ENCODE data around the gene IGFBP6.
"Not testable (repeated sequence)": the region's sequence is repeated elsewhere in the genome, so short reads cannot be mapped to it uniquely, and the experiment has no call there.

IGFBP6 gene

DNA sequence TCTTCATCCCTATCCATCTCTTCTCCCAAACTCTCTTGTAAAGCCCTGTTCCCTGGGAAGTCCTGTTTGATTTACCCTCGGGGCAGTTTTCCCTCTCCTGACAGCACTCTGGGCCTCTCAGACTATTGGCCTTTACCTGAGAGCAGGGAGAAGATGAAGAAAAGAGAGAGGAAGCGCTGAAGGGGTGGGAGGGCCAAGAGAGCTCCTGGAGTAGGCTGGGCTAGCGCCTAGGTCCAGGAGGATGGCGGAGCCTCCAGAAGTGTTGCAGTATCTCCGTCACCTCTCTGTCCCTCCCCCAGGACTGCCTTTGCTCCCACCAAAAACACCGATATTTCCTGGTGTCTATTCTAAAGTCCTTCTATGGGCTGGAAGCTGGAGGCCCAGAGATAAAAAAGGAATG lies 5.7 kb upstream of the IGFBP6 start:
- no peak for DNase-seq
- TF ChIP-seq POLR2A (IDR thresholded peaks at IDR 0.05; ENCODE audit: low read length), result no peak
- no peak for TF ChIP-seq GATA1 (IDR thresholded peaks at IDR 0.05; ENCODE audit: low read depth, low read length)

DNA sequence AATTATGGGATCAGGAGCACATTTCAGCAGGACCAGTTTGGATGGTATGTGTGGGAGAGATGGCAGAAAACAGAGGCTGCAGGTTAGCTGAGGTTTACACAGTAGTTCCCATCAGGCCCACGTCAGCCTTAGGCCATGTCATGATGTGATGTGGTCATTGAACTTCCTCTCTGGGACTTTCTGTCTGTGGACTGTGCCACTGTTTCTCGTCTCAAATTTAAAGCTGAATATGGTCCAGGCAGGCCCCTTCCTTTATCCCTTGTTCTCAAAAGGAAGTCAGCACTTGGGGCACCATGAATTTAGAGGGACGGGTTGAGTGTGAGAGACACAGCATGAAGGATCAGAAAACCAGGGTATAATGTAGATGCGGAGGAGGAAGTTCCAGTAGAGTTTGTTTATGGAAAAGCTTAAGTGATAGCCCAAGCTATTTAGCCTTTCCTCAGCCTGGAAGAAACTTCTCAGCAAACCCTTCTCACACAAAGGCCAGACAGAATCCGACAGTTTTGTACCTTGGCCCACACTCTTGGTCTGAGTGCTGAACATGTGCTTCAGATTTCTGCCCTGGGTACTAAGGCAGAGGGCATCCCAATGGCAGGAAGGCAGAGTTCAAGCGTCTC lies 3.6 kb upstream of the IGFBP6 start:
- DNase-seq, result no peak
- TF ChIP-seq POLR2A (IDR thresholded peaks at IDR 0.05; ENCODE audit: low read length) (no peak), GATA1 (IDR thresholded peaks at IDR 0.05; ENCODE audit: low read depth, low read length) (no peak)

DNA sequence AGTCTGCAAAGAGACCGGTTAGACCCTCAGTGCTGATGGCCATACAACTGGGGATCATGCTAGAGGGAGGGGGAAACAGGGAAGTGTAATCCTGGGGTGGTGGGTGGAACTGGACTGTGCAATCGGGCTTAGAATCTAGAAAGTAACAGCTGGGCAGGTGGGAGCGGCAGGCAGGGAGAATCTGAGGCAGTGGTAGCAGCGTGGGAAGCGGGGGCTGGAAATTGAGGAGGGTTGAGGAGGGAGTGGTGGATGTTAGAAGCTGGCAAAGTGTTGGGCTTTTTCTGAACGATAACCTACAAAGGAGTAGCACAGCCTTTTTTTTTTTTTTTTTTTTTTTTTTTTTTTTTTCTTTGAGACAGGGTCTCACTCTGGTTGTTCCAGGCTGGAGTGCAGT lies 3.1 kb upstream of the IGFBP6 start:
- TF ChIP-seq GATA1 (IDR thresholded peaks at IDR 0.05; ENCODE audit: low read depth, low read length) (no peak), POLR2A (IDR thresholded peaks at IDR 0.05; ENCODE audit: low read length) (no peak)
- DNase-seq, result no peak

DNA sequence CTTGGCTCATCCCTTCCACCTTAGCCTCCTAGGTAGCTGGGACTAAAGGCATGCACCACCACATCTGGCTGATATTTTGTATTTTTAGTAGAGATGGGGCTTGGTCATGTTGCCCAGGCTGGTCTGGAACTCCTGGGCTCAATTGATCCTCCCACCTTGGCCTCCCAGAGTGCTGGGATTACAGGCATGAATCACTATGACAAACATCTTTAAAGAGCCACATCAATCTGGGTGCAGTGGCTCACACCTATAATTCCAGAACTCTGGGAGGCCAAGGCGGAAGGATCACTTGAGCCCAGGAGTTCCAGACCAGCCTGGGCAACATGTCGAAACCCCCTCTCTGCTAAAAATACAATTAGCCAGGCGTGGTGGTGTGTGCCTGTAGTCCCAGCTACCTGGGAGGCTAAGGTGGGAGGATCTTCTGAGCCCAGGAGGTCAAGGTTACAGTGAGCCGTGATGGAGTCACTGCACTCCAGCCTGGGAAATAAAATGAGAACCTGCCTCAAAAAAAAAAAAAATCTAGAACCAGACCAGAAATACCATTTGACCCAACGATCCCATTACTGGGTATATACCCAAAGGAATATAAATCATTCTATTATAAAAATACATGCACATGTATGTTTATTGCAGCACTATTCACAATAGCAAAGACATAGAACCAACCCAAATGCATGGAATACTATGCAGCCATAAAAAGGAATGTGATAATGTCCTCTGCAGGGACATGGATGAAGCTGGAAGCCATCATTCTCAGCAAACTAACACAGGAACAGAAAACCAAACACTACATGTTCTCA lies 2.5 kb upstream of the IGFBP6 start:
- not testable (repeated sequence) for DNase-seq

DNA sequence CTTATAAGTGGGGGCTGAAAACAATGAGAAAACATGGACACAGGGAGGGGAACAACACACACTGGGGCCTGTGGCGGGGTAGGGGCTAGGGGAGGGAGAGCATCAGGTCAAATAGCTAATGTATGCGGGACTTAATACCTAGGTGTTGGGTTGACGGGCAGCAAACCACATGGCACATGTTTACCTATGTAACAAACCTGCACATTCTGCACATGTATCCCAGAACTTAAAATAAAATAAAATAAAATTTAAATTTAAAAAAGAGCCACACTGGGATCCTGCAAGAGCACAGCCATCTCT lies 1.9 kb upstream of the IGFBP6 start:
- DNase-seq, result not testable (repeated sequence)

DNA sequence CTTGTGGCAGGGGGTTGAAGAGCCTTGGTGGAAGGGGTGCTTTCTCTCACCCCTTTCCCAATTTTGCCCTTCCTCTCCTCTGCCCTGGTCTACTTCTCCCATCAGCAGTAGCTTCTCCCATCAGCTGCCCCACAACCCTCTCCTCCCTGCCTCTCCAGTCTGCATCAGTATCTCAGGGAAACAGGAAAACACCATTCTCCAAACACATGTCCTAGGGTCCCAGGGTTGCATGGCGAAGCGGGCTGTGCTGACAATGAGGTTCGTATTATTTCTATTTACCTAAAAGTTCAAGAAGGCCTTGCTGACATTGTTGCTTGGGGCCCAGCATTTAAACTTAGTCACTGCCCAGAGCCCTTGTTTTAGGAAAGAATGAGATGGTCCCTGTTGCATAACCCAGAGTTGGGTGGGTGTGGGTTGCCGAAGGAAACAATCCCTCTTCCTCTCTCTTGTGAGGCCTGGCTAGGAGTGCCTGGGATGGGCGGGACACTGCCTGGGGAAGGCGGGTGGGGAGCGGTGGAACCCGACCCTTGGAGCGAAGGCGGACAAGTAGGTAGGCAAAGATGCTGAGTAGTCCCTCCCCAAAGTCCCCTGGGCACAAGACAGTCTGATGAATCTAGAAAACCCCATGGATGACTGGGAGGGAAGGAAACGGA lies 1.3 kb upstream of the IGFBP6 start:
- TF ChIP-seq GATA1 (IDR thresholded peaks at IDR 0.05; ENCODE audit: low read depth, low read length) (no peak), POLR2A (IDR thresholded peaks at IDR 0.05; ENCODE audit: low read length) (no peak)
- DNase-seq, result no peak

DNA sequence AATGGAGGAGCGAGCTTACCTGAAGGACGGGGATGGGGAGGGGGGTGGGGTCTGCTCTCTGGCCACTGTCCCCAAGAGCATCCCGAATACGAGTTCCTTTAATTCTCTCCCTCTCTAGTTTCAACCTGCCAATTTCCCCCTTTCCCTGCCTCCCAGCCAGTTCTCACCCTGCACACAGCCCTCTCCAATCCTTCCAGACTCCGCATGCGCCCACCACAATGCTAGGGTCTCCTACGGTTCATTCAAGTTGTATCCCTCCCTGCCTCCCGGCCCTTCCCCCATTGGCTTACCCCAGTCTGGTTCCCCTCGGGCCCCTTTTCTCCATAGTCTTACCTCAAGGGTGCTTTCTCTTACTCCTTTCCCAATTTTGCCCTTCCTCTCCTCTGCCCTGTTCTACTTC lies 708 bp upstream of the IGFBP6 start:
- no peak for DNase-seq
- TF ChIP-seq POLR2A (IDR thresholded peaks at IDR 0.05; ENCODE audit: low read length), result no peak
- no peak for TF ChIP-seq GATA1 (IDR thresholded peaks at IDR 0.05; ENCODE audit: low read depth, low read length)

DNA sequence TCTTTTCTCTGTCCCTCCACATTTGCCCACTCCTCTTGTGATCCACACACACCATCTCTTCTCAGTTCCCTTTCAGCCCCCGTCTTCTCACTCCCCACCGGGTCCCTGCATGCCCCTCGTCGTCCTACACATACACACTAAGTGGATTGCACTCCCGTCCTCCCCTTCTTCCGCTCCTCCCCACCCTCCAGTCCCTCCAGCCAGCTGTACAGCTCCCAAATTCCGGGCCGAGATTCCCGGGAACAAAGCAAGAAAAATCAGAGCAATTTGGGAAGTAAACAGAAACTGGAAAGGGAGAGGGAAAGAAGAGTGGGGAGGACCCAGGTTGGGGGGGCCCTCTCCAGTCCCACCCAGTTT lies 282 bp upstream of the IGFBP6 start:
- DNase-seq, result no peak

DNA sequence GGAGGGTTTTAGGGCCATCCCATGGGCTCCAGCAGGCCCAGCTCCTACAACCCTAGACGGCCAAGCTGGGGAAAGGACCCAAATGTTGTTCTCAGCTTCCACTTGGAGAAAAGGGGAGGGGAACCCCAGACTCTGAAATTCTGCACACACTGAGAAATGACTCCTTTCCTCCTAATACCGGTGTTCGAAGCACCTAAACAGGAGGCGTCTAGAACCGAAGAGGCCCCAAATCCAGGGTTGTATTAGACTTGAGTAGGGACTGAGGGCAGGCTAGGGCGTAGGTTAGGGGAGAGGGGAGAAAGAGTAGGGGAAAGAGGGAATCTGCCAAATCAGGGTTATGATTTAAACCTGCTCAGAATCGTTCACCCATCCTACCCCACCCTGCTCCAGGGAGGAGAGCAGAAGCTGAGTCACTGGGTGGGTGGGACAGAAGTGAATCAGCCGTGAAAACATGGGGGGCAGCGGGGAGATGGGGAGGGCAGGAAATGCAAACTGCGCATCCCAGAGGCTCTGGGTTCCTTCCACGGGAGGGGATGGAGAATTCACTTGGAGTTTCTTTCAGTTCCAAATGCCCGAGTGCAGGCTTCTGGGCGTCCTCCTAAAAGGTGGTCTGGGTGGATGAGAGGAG lies 1.0 kb downstream of the IGFBP6 start:
- DNase-seq, result no peak
- TF ChIP-seq GATA1 (IDR thresholded peaks at IDR 0.05; ENCODE audit: low read depth, low read length) (no peak), POLR2A (IDR thresholded peaks at IDR 0.05; ENCODE audit: low read length) (no peak)

More for the DNA sequence above, 282 bp upstream of the IGFBP6 start:
- TF ChIP-seq POLR2A (IDR thresholded peaks at IDR 0.05; ENCODE audit: low read length) (no peak), GATA1 (IDR thresholded peaks at IDR 0.05; ENCODE audit: low read depth, low read length) (no peak)

DNA sequence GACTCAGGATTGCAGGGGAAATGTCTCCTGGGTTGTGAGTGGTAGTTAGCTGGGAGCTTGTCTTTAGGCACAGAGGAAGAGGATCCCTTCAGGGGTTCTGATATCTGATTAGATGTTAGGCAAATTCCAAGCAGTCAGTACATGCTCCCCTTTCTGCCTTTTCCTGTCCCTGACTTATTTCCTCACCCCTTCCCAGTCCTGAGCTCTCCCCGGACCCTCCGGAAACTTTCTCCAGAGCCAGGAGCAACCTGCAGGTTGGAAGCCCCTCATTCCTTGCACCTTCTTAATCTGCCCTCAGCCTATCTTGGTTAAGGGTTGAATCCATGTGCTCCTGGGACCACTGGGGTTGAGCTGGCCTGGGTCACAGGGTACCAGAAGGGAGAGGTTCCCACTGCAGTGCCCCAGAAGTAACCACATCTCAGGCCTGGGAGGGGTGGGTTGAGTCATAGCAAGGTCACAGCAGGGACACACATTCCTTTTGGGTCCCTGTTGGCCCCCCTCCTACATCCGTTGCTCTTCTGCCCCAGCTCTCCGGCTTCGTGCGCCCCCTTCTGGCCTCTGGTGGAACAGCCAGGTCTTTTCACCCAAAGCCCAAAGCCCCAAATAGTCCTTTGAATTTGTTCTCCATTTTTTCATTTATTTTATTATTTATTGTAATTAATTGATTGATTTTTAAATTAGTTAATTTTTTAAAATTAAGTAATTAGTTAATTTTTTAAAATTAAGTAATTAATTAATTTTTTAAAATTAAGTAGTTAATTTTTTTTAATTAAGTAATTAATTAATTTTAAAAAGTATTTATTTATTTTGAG lies 1.8 kb downstream of the IGFBP6 start:
- TF ChIP-seq POLR2A (IDR thresholded peaks at IDR 0.05; ENCODE audit: low read length) (no peak), GATA1 (IDR thresholded peaks at IDR 0.05; ENCODE audit: low read depth, low read length) (no peak)
- DNase-seq, result peak; percentile 75 to 87

DNA sequence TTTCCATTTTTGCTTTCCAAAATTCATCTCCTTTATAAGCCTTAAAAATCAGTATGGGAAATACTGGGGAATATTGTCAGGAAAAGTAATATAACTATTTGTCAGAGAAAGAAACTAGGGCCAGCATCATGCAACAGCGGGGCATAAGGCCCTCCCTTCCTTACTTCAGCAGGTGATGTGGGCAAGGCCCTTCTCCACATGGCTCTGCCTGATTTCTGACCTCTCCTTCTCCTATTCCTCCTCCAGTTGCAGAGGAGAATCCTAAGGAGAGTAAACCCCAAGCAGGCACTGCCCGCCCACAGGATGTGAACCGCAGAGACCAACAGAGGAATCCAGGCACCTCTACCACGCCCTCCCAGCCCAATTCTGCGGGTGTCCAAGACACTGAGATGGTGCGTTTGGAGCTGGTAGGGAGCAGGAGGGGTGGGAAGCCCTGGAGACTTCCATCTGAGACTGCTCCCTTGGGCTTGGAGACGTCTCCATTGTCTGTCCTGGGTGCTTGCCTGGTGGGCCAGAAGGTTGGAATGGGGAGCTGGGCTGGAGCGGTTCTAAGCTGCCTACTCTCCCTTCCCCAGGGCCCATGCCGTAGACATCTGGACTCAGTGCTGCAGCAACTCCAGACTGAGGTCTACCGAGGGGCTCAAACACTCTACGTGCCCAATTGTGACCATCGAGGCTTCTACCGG lies 3.1 kb downstream of the IGFBP6 start:
- TF ChIP-seq GATA1 (IDR thresholded peaks at IDR 0.05; ENCODE audit: low read depth, low read length) (no peak), POLR2A (IDR thresholded peaks at IDR 0.05; ENCODE audit: low read length) (no peak)
- no peak for DNase-seq

DNA sequence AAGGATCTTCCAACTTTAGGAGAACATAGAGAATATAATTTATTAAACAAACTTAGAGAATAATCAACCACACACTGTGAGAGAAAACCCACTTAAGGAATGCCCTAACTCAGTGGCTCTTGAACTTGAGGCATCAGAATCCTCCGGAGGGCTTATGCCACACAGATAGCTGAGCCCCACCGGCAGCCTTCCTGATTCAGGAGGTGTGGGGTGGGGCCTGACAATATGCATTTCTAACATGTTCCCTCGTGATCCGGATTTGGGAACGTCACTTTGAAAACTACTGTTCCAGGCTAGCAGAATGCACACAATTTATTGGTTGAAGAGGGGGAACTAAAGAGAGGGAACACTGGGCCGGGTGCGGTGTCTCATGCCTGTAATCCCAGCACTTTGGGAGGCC lies 3.8 kb downstream of the IGFBP6 start:
- DNase-seq, result no peak
- TF ChIP-seq GATA1 (IDR thresholded peaks at IDR 0.05; ENCODE audit: low read depth, low read length), result no peak

DNA sequence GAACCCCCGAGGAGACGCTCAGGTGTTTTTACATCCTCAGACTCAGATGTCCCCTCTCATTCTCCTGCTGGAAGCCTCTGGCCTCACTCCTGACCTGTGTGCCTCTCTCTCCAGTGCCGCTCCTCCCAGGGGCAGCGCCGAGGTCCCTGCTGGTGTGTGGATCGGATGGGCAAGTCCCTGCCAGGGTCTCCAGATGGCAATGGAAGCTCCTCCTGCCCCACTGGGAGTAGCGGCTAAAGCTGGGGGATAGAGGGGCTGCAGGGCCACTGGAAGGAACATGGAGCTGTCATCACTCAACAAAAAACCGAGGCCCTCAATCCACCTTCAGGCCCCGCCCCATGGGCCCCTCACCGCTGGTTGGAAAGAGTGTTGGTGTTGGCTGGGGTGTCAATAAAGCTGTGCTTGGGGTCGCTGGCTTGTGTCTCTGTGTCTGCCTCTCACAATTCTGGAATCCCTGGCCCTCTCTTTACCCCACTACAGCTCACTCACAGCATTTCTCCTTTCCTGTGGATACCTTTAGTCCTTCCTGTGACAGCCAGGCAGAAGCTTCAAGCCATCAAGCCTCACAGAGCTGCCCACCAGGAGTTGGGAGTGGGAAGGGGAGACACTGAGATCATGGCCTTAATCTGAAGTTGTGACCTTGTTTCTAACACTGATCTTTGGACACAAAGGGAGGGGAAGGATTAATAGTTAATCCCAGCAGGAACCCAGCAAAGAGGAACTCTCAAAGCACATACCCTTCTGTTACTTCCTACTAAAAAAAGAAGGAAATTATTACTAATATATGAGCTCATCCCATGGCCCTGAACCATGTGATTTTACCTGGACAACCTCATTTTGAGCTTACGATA lies 4.7 kb downstream of the IGFBP6 start:
- TF ChIP-seq POLR2A (IDR thresholded peaks at IDR 0.05; ENCODE audit: low read length) (no peak), GATA1 (IDR thresholded peaks at IDR 0.05; ENCODE audit: low read depth, low read length) (no peak)
- DNase-seq, result no peak

Data from erythroblast (primary cell).